Pancreas (tissue), 10 donors: ENCODE measurements around the gene POLA2. TPM values are rescaled to one million over a fixed set of nuclear protein-coding genes. Genes with fewer than 3 reads are reported as not detected.

ENCODE experiments used
- ATAC-seq, 4 donors: fragments of 200-7000 bp; cut with Tn5 transposase; one replicate each; pipeline versions ENCODE4 v1.8.0 to v1.9.1; 2020; ENCODE audit warnings: mild to moderate bottlenecking in 4 of 4, moderate library complexity in 4 of 4
- DNase-seq, 6 donors: peaks; one replicate each; pipeline ENCODE4 v3.0.0-alpha.2; 2020
- FAIRE-seq: peaks from 2 replicates; lab custom pipeline; 2012; peaks lifted over from hg19 to GRCh38; lab: Jason Lieb, UNC
- H3K27ac ChIP-seq, 4 donors: fragments of 200-600 bp; sonication (generic); 1 replicate in 3 of 4; 2 replicates in 1 of 4; pipeline versions ENCODE4 v1.5.0 to v1.8.0; 2020
- H3K27me3 ChIP-seq, 4 donors: fragments of 200-600 bp; one replicate each; pipeline ENCODE4 v1.8.0; 2021
- H3K36me3 ChIP-seq, 3 donors: fragments of 200-600 bp; sonication (generic) in 1 of 3; one replicate each; pipeline versions ENCODE4 v1.5.0 to v1.8.0; 2020 to 2021
- H3K4me1 ChIP-seq, 3 donors: fragments of 200-600 bp; one replicate each; pipeline ENCODE4 v1.8.0; 2021
- H3K4me3 ChIP-seq, 4 donors: fragments of 200-600 bp; sonication (generic) in 2 of 4; one replicate each; pipeline versions ENCODE4 v1.5.0 to v1.8.0; 2020 to 2021
- H3K9me3 ChIP-seq, 4 donors: fragments of 200-600 bp; one replicate each; pipeline ENCODE4 v1.8.0; 2021
- CTCF ChIP-seq, 4 donors: fragments of 200-600 bp; sonication (generic) in 3 of 4; IDR thresholded peaks; one replicate each; pipeline versions ENCODE4 v1.5.0 to v1.8.0; 2021; ENCODE audit warnings: antibody characterized with exemption in 4 of 4
- WGBS, 2 donors: extraction: QIAGEN DNeasy Blood & Tissue Kit; methylation state at CpG; one replicate each; pipeline ENCODE4 v1.1.7; 2013; 5-methylcytosine and 5-hydroxymethylcytosine counted together
- intact Hi-C, 3 donors: fragments of 100-400 bp; cut with DNase I; formaldehyde crosslinking; loops; one replicate each; pipeline versions ENCODE4 v1.11.1 to v1.14.2; 2022
- polyA plus RNA-seq, 2 donors: library from polyadenylated mRNA; stranded (reverse); fragments of 200-250 nt; gene quantifications; one replicate each; pipeline ENCODE4 v1.2.3, GENCODE V29; 2013
- total RNA-seq, 6 donors: library from RNA; stranded (reverse); fragmentation: NEBNext Ultra II Directional in 4 of 6; extraction: Animal tissue kit (Norgen Biotek cat#: 25700) in 4 of 6; gene quantifications; one replicate each; pipeline versions ENCODE4 v1.2.1 to v1.2.4, GENCODE V29; 2021 to 2023
- donor health status: healthy with polysubstance abuse.
- donor health status: DM: no; HTN: no; CAD: no; lungs with moderate emphysema.
- donor health status: DM: no; HTN: no; CAD: no.
- donor health status: control.
- donor health status: control.
- donor health status: Bipolar disorder and iron deficiency.
- donor health status: DM: yes; HTN: yes; CAD: no.
- donor health status: DM: no; HTN: no; CAD: no.
- donor health status: DM: no; HTN: no; CAD: no.
- donor health status: DM: yes; HTN: yes; CAD: no.

POLA2 gene
- total and polyA plus RNA-seq, 8 donors, result 3.1 to 7.5 (median 5.6) TPM

- intact Hi-C loops, result loop anchor here in 2 of 3 donors (2.0 to 5.0 kb wide), 2 partner anchors 41 kb away; no protein-coding TSS in a partner anchor
- Histone ChIP-seq H3K4me1 (peaks cover 10 to 63% (median 24%) of the 10 kb centered on the region in 3 donors), H3K27me3 (no peaks in the 10 kb centered on the region), H3K4me3 (peak overlapping the region in 1 of 4 donors; percentile 2), H3K36me3 (no peaks in the 10 kb centered on the region), H3K9me3 (no peaks in the 10 kb centered on the region), H3K27ac (peak overlapping the region; percentile 38 to 78 (median 60))
- ATAC-seq (peak; percentile 75 to 83 (median 78)), DNase-seq (no peak), FAIRE-seq (no peak)
- WGBS, 2 donors, result 11 to 12% methylated on average over 4 of the region's 4 CpGs
- no peak for TF ChIP-seq CTCF (IDR thresholded peaks at IDR 0.05)
Measured at GRCh38 chr11:65275906-65276305, 14.1 kb downstream of the POLA2 start.

GRCh38 chr11:65277631-65278277 lies 16.0 kb downstream of the POLA2 start:
- Histone ChIP-seq H3K27ac (peak overlapping the region in 3 of 4 donors; percentile 11 to 78 (median 78)), H3K9me3 (no peaks in the 10 kb centered on the region), H3K4me1 (peaks cover 10 to 67% (median 24%) of the 10 kb centered on the region in 3 donors), H3K36me3 (peaks cover 0 to 4% (median 0%) of the 10 kb centered on the region in 3 donors), H3K27me3 (no peaks in the 10 kb centered on the region), H3K4me3 (no peak overlapping the region)
- ATAC-seq (no peak), DNase-seq (no peak), FAIRE-seq (no peak)
- TF ChIP-seq CTCF (IDR thresholded peaks at IDR 0.05), result no peak
- intact Hi-C loops, result loop anchor here in 1 of 3 donors (5.0 kb wide), 1 partner anchor 40 kb away; no protein-coding TSS in a partner anchor
- 62 to 71% methylated on average over 5 of the region's 5 CpGs for WGBS, 2 donors

GRCh38 chr11:65278356-65278755 lies 16.6 kb downstream of the POLA2 start:
- Histone ChIP-seq H3K4me1 (peaks cover 10 to 67% (median 24%) of the 10 kb centered on the region in 3 donors), H3K27ac (peak overlapping the region in 2 of 4 donors; percentile 78 to 85), H3K4me3 (no peak overlapping the region), H3K36me3 (peaks cover 0 to 4% (median 0%) of the 10 kb centered on the region in 3 donors), H3K9me3 (no peaks in the 10 kb centered on the region), H3K27me3 (no peaks in the 10 kb centered on the region)
- FAIRE-seq, result no peak
- no peak for TF ChIP-seq CTCF (IDR thresholded peaks at IDR 0.05)
- no peak for ATAC-seq
- no peak for DNase-seq
- 51 to 77% methylated on average over 2 of the region's 2 CpGs for WGBS, 2 donors
- intact Hi-C loops, result loop anchor here in 1 of 3 donors (5.0 kb wide), 1 partner anchor 39 kb away; no protein-coding TSS in a partner anchor

GRCh38 chr11:65279279-65279678 lies 17.5 kb downstream of the POLA2 start:
- FAIRE-seq (no peak), DNase-seq (no peak), ATAC-seq (no peak)
- Histone ChIP-seq H3K36me3 (peaks cover 0 to 4% (median 0%) of the 10 kb centered on the region in 3 donors), H3K4me3 (no peak overlapping the region), H3K27me3 (no peaks in the 10 kb centered on the region), H3K27ac (peak overlapping the region in 2 of 4 donors; percentile 78 to 85), H3K9me3 (no peaks in the 10 kb centered on the region), H3K4me1 (peaks cover 10 to 65% (median 24%) of the 10 kb centered on the region in 3 donors)
- intact Hi-C loops, result loop anchor here in 1 of 3 donors (5.0 kb wide), 1 partner anchor 38 kb away; no protein-coding TSS in a partner anchor
- no peak for TF ChIP-seq CTCF (IDR thresholded peaks at IDR 0.05)
- WGBS, 2 donors, result 90 to 95% methylated on average over 4 of the region's 4 CpGs
